BE2C (cell line): ENCODE data around the gene KRT35.

Experiments used
- DNase-seq: peaks from one replicate; pipeline ENCODE4 v3.0.0-alpha.2; 2020
- H3K27me3 ChIP-seq: fragments of 250-450 bp; sonication (Bioruptor Pico); 2 replicates; pipeline ENCODE4 v1.5.1; 2020; ENCODE audit warnings: mild to moderate bottlenecking
- H3K36me3 ChIP-seq: fragments of 250-450 bp; sonication (Bioruptor Pico); 2 replicates; pipeline ENCODE4 v1.5.1; 2020; ENCODE audit warnings: mild to moderate bottlenecking
- H3K4me1 ChIP-seq: fragments of 250-450 bp; sonication (Bioruptor Pico); 2 replicates; pipeline ENCODE4 v1.5.1; 2020
- H3K4me3 ChIP-seq: 2 replicates; pipeline ENCODE4 v1.5.1; 2011; ENCODE audit warnings: low read depth, low read length
- H3K9me3 ChIP-seq: fragments of 250-450 bp; sonication (Bioruptor Pico); 2 replicates; pipeline ENCODE4 v1.5.1; 2020
- TF ChIP-seq, protein P1 (sequence below): IDR thresholded peaks from 2 replicates; pipeline ENCODE4 v1.5.1; 2012; ENCODE audit warnings: mild to moderate bottlenecking, low read depth, low read length

KRT35 gene

GRCh38 chr17:41510251-41511065, 29.5 kb upstream of the KRT35 start:
- H3K27me3 ChIP-seq = no peaks in the 10 kb centered on the region
- H3K9me3 ChIP-seq = no peaks in the 10 kb centered on the region
- TF ChIP-seq, protein P1, sequence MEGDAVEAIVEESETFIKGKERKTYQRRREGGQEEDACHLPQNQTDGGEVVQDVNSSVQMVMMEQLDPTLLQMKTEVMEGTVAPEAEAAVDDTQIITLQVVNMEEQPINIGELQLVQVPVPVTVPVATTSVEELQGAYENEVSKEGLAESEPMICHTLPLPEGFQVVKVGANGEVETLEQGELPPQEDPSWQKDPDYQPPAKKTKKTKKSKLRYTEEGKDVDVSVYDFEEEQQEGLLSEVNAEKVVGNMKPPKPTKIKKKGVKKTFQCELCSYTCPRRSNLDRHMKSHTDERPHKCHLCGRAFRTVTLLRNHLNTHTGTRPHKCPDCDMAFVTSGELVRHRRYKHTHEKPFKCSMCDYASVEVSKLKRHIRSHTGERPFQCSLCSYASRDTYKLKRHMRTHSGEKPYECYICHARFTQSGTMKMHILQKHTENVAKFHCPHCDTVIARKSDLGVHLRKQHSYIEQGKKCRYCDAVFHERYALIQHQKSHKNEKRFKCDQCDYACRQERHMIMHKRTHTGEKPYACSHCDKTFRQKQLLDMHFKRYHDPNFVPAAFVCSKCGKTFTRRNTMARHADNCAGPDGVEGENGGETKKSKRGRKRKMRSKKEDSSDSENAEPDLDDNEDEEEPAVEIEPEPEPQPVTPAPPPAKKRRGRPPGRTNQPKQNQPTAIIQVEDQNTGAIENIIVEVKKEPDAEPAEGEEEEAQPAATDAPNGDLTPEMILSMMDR = no peak
- H3K36me3 ChIP-seq = no peaks in the 10 kb centered on the region
- DNase-seq = no peak
- H3K4me1 ChIP-seq = peaks cover 8% of the 10 kb centered on the region
- no peak overlapping the region for H3K4me3 ChIP-seq

DNA sequence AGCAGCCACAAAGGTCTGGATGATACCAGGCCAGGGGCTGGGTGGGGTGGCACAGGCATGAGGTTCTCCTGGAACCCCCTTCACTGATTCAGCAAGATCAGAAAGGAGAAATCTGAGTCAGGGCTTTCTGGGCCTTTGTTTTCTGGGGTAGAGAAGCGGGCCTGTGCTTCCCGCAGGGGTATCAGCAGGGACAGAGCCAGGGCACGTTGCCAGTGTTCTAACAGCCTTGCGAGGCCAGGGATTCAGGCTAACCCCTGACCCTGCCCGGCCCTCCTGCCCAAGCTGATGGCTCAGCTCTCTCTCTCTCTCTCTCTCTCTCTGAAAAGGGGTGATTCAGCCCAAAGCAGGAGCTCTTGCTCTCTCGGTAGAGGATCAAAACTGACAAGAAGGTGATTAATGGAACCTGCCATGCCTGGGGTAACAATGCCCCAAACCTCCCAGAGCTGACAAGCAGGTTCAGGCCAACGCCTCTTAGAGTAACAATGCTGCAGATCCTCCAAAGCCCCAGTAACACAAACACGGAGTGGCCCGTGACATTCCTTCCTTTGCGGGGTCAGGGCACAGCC, 26.4 kb upstream of the KRT35 start:
- Histone ChIP-seq H3K27me3 (no peaks in the 10 kb centered on the region), H3K4me3 (no peak overlapping the region), H3K9me3 (no peaks in the 10 kb centered on the region), H3K36me3 (no peaks in the 10 kb centered on the region), H3K4me1 (no peaks in the 10 kb centered on the region; the same call in 1 of the 2 replicates)
- no peak for DNase-seq
- TF ChIP-seq, protein P1 = no peak

GRCh38 chr17:41505809-41506767, 25.1 kb upstream of the KRT35 start:
- Histone ChIP-seq H3K9me3 (no peaks in the 10 kb centered on the region), H3K4me1 (no peaks in the 10 kb centered on the region; the same call in 1 of the 2 replicates), H3K4me3 (no peak overlapping the region), H3K27me3 (no peaks in the 10 kb centered on the region), H3K36me3 (no peaks in the 10 kb centered on the region)
- DNase-seq = no peak
- TF ChIP-seq, protein P1 = no peak

- no peaks in the 10 kb centered on the region for H3K9me3 ChIP-seq
- H3K4me1 ChIP-seq = peaks cover 5% of the 10 kb centered on the region; the same call in 1 of the 2 replicates
- H3K36me3 ChIP-seq = no peaks in the 10 kb centered on the region
- no peaks in the 10 kb centered on the region for H3K27me3 ChIP-seq
- TF ChIP-seq, protein P1 = no peak
- H3K4me3 ChIP-seq = no peak within 1 kb of the TSS
- DNase-seq = no peak
Measured at GRCh38 chr17:41505007-41505808, 24.3 kb upstream of the KRT35 start, which contains the start of gene KRT13. Gene KRT13, minus strand, starts transcription at chr17:41505612. Its CDS starts 62 bp downstream, at chr17:41505550.

DNA sequence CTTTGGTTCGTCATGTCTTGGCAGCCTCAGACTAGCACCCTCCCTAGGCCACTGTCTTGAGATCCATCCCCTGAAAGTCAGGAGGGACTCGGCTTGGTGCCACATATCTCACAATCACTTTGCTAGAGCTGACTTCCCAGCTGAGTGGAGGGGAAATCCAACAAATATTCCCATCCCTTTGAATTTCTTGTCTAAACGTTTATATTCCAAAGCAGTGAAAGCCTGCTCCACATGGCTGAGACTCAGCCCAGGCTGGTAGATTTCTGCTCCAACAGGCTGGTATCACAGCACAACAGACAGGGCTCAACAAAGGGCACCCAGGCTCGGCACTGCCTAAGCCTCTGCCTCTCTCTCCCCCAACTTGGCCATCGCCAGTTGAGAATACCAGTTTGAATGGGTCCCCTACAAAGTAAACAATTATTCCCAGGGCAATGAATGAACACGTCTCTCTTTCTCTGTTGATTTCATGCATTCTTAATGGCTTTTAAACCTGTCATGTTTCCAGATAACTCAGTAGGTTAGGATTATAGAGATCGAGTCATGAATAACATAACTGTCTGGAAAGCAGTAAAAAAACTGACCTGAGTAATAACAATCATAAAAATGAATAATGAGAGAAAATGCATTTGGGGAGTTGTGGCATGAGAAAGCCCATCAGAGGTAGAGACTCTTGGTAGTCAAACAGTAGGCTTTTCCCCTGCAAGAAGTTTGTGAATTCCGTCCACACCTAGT, 23.5 kb upstream of the KRT35 start:
- Histone ChIP-seq H3K4me1 (peaks cover 5% of the 10 kb centered on the region; the same call in 1 of the 2 replicates), H3K27me3 (no peaks in the 10 kb centered on the region), H3K4me3 (no peak overlapping the region), H3K36me3 (no peaks in the 10 kb centered on the region), H3K9me3 (no peaks in the 10 kb centered on the region)
- TF ChIP-seq, protein P1 = no peak
- DNase-seq = no peak
